ENCODE measurements around the gene ST3GAL6. TPM values are rescaled to one million over a fixed set of nuclear protein-coding genes. Genes with fewer than 3 reads are reported as not detected.

The ST3GAL6 gene
- total RNA-seq, 1 experiment from 2014 or later = 4.6 TPM

GRCh38 chr3:98739266-98739665 lies 23.9 kb upstream of the ST3GAL6 start:
- no peak for DNase-seq (ENCODE audit: low spot score)

GRCh38 chr3:98740324-98740723 lies 22.8 kb upstream of the ST3GAL6 start:
- DNase-seq (ENCODE audit: low spot score) = no peak

- no peak for DNase-seq (ENCODE audit: low spot score)
Observed at GRCh38 chr3:98741121-98741716, 21.9 kb upstream of the ST3GAL6 start.

GRCh38 chr3:98743071-98743470 lies 20.1 kb upstream of the ST3GAL6 start:
- no peak for DNase-seq (ENCODE audit: low spot score)

GRCh38 chr3:98744283-98744682 lies 18.9 kb upstream of the ST3GAL6 start:
- DNase-seq (ENCODE audit: low spot score) = no peak

GRCh38 chr3:98745718-98746117 lies 17.4 kb upstream of the ST3GAL6 start:
- no peak for DNase-seq (ENCODE audit: low spot score)

- no peak for DNase-seq (ENCODE audit: low spot score)
Observed at GRCh38 chr3:98746122-98746521, 17.0 kb upstream of the ST3GAL6 start.

- peak; percentile 10 for DNase-seq (ENCODE audit: low spot score)
Observed at GRCh38 chr3:98746882-98747281, 16.3 kb upstream of the ST3GAL6 start.

- DNase-seq (ENCODE audit: low spot score) = no peak
Observed at GRCh38 chr3:98750276-98750919, 12.7 kb upstream of the ST3GAL6 start.

GRCh38 chr3:98754483-98754882 lies 8.7 kb upstream of the ST3GAL6 start:
- DNase-seq (ENCODE audit: low spot score) = no peak

GRCh38 chr3:98755601-98756000 lies 7.5 kb upstream of the ST3GAL6 start:
- no peak for DNase-seq (ENCODE audit: low spot score)

GRCh38 chr3:98759629-98760028 lies 3.5 kb upstream of the ST3GAL6 start:
- DNase-seq (ENCODE audit: low spot score) = no peak

GRCh38 chr3:98761643-98762229 lies 1.4 kb upstream of the ST3GAL6 start:
- no peak for DNase-seq (ENCODE audit: low spot score)

- no peak for DNase-seq (ENCODE audit: low spot score)
Observed at GRCh38 chr3:98763819-98764418, 779 bp downstream of the ST3GAL6 start.

GRCh38 chr3:98764472-98764884 lies 1.3 kb downstream of the ST3GAL6 start:
- no peak for DNase-seq (ENCODE audit: low spot score)

GRCh38 chr3:98765721-98766120 lies 2.6 kb downstream of the ST3GAL6 start:
- DNase-seq (ENCODE audit: low spot score) = no peak

- DNase-seq (ENCODE audit: low spot score) = no peak
Observed at GRCh38 chr3:98766924-98767323, 3.8 kb downstream of the ST3GAL6 start.

GRCh38 chr3:98768961-98769360 lies 5.8 kb downstream of the ST3GAL6 start:
- DNase-seq (ENCODE audit: low spot score) = no peak

- no peak for DNase-seq (ENCODE audit: low spot score)
Observed at GRCh38 chr3:98769448-98769847, 6.3 kb downstream of the ST3GAL6 start.

GRCh38 chr3:98770261-98771039 lies 7.3 kb downstream of the ST3GAL6 start:
- DNase-seq (ENCODE audit: low spot score) = no peak

- no peak for DNase-seq (ENCODE audit: low spot score)
Observed at GRCh38 chr3:98772022-98772421, 8.9 kb downstream of the ST3GAL6 start.

- no peak for DNase-seq (ENCODE audit: low spot score)
Observed at GRCh38 chr3:98775459-98776139, 12.5 kb downstream of the ST3GAL6 start.

Data from H4 (cell line).